Measurements from ENCODE around the gene AUTS2. TPM values are rescaled to one million over a fixed set of nuclear protein-coding genes. Genes with fewer than 3 reads are reported as not detected.

The AUTS2 gene
- polyA plus RNA-seq, 1 donor (not counting 4 experiments of a cell fraction or from before 2014, with no cell fraction given): 4.7 TPM

- no peak overlapping the region for H2AFZ ChIP-seq (ENCODE audit: control insufficient read depth, low read length)
- no peaks in the 10 kb centered on the region for H3K79me2 ChIP-seq (ENCODE audit: control insufficient read depth, insufficient read depth, low read length)
- H4K20me1 ChIP-seq (ENCODE audit: control insufficient read depth, extremely low read depth, insufficient read depth, low read length): no peaks in the 10 kb centered on the region
- dilution Hi-C loops (cut with MboI; ENCODE audit: extremely low pct_ligation_motif_present, low sequenced_read_pairs): no loop called here
- no peak overlapping the region for H3K4me3 ChIP-seq (ENCODE audit: control insufficient read depth in 2 of 3, extremely low read depth in 1 of 3, insufficient read depth in 2 of 3, low read depth in 1 of 3, low read length in 3 of 3)
- H3K4me1 ChIP-seq (ENCODE audit: control insufficient read depth, extremely low read depth, insufficient read depth, low read length): no peaks in the 10 kb centered on the region
- TF ChIP-seq CTCF (optimal IDR thresholded peaks at IDR 0.05 in 1 of 3, IDR thresholded peaks at IDR 0.05 in 1 of 3, conservative IDR thresholded peaks at IDR 0.05 in 1 of 3; ENCODE audit: extremely low read depth in 1 of 3, insufficient read depth in 2 of 3, low read length in 3 of 3) (no peak), EZH2 (IDR thresholded peaks at IDR 0.05; ENCODE audit: low read length) (no peak)
- no peaks in the 10 kb centered on the region for H3K36me3 ChIP-seq (ENCODE audit: control insufficient read depth in 2 of 2, extremely low read depth in 1 of 2, insufficient read depth in 2 of 2, low read length in 2 of 2)
- no peak overlapping the region for H3K9ac ChIP-seq (ENCODE audit: control insufficient read depth, extremely low read depth, insufficient read depth, low read length)
- DNase-seq (ENCODE audit: low read depth, low spot score): no peak
- FAIRE-seq: no peak
- H3K9me3 ChIP-seq (ENCODE audit: control insufficient read depth, low read depth, low read length): no peaks in the 10 kb centered on the region
- no peaks in the 10 kb centered on the region for H3K9me1 ChIP-seq (ENCODE audit: control insufficient read depth, extremely low read depth, insufficient read depth, low read length)
- no peaks in the 10 kb centered on the region for H3K27me3 ChIP-seq (ENCODE audit: control insufficient read depth, extremely low read depth, insufficient read depth, low read length)
- H3K27ac ChIP-seq (ENCODE audit: control insufficient read depth, insufficient read depth, low read length): no peak overlapping the region
- H3K4me2 ChIP-seq (ENCODE audit: control insufficient read depth, extremely low read depth, insufficient read depth, low read depth, low read length): no peak overlapping the region
Measured at GRCh38 chr7:70000737-70001348, 402.6 kb downstream of the AUTS2 start.

- Histone ChIP-seq H2AFZ (ENCODE audit: control insufficient read depth, low read length) (no peak overlapping the region), H3K4me3 (ENCODE audit: control insufficient read depth in 2 of 3, extremely low read depth in 1 of 3, insufficient read depth in 2 of 3, low read depth in 1 of 3, low read length in 3 of 3) (no peak overlapping the region), H3K27me3 (ENCODE audit: control insufficient read depth, extremely low read depth, insufficient read depth, low read length) (no peaks in the 10 kb centered on the region), H3K79me2 (ENCODE audit: control insufficient read depth, insufficient read depth, low read length) (no peaks in the 10 kb centered on the region), H3K36me3 (ENCODE audit: control insufficient read depth in 2 of 2, extremely low read depth in 1 of 2, insufficient read depth in 2 of 2, low read length in 2 of 2) (no peaks in the 10 kb centered on the region), H3K9me3 (ENCODE audit: control insufficient read depth, low read depth, low read length) (no peaks in the 10 kb centered on the region), H3K9ac (ENCODE audit: control insufficient read depth, extremely low read depth, insufficient read depth, low read length) (no peak overlapping the region), H3K27ac (ENCODE audit: control insufficient read depth, insufficient read depth, low read length) (no peak overlapping the region), H3K4me2 (ENCODE audit: control insufficient read depth, extremely low read depth, insufficient read depth, low read depth, low read length) (no peak overlapping the region), H3K4me1 (ENCODE audit: control insufficient read depth, extremely low read depth, insufficient read depth, low read length) (no peaks in the 10 kb centered on the region), H3K9me1 (ENCODE audit: control insufficient read depth, extremely low read depth, insufficient read depth, low read length) (no peaks in the 10 kb centered on the region), H4K20me1 (ENCODE audit: control insufficient read depth, extremely low read depth, insufficient read depth, low read length) (no peaks in the 10 kb centered on the region)
- dilution Hi-C loops (cut with MboI; ENCODE audit: extremely low pct_ligation_motif_present, low sequenced_read_pairs): no loop called here
- no peak for FAIRE-seq
- TF ChIP-seq EZH2 (IDR thresholded peaks at IDR 0.05; ENCODE audit: low read length) (no peak), CTCF (optimal IDR thresholded peaks at IDR 0.05 in 1 of 3, IDR thresholded peaks at IDR 0.05 in 1 of 3, conservative IDR thresholded peaks at IDR 0.05 in 1 of 3; ENCODE audit: extremely low read depth in 1 of 3, insufficient read depth in 2 of 3, low read length in 3 of 3) (no peak)
- no peak for DNase-seq (ENCODE audit: low read depth, low spot score)
Measured at GRCh38 chr7:70005480-70005879, 407.2 kb downstream of the AUTS2 start.
